ENCODE measurements around the gene DOP1A. TPM values are rescaled to one million over a fixed set of nuclear protein-coding genes. Genes with fewer than 3 reads are reported as not detected.

DOP1A gene
- total RNA-seq, 1 donor from 2014 or later: 29.5 TPM

DNA sequence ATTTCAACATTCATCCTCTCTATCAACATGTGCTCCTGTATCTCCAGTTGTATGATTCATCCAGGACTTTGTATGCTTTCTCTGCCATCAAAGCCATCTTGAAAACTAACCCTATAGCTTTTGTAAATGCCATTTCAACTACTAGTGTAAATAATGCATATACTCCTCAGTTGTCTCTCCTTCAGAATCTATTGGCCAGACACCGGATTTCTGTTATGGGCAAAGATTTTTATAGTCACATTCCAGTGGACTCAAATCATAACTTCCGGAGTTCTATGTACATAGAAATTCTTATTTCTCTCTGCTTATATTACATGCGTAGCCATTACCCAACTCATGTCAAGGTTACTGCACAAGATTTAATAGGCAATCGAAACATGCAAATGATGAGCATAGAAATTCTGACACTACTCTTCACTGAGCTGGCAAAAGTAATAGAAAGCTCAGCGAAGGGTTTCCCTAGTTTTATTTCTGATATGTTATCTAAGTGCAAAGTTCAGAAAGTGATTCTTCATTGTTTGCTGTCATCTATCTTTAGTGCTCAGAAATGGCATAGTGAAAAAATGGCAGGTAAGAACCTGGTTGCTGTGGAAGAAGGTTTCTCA, 70.7 kb downstream of the DOP1A start:
- FAIRE-seq (no peak), DNase-seq (ENCODE audit: low read depth) (peak; percentile 4)
- H3K4me3 ChIP-seq (ENCODE audit: low read depth, low read length): no peak overlapping the region
- TF ChIP-seq, protein P1, sequence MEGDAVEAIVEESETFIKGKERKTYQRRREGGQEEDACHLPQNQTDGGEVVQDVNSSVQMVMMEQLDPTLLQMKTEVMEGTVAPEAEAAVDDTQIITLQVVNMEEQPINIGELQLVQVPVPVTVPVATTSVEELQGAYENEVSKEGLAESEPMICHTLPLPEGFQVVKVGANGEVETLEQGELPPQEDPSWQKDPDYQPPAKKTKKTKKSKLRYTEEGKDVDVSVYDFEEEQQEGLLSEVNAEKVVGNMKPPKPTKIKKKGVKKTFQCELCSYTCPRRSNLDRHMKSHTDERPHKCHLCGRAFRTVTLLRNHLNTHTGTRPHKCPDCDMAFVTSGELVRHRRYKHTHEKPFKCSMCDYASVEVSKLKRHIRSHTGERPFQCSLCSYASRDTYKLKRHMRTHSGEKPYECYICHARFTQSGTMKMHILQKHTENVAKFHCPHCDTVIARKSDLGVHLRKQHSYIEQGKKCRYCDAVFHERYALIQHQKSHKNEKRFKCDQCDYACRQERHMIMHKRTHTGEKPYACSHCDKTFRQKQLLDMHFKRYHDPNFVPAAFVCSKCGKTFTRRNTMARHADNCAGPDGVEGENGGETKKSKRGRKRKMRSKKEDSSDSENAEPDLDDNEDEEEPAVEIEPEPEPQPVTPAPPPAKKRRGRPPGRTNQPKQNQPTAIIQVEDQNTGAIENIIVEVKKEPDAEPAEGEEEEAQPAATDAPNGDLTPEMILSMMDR (IDR thresholded peaks at IDR 0.05; ENCODE audit: insufficient read depth, low read length, severe bottlenecking): no peak
- H3K36me3 ChIP-seq (ENCODE audit: control insufficient read depth, insufficient read depth, low read length): peaks cover 5% of the 10 kb centered on the region
- H3K27me3 ChIP-seq (ENCODE audit: control insufficient read depth, insufficient read depth, low read length): no peaks in the 10 kb centered on the region

DNA sequence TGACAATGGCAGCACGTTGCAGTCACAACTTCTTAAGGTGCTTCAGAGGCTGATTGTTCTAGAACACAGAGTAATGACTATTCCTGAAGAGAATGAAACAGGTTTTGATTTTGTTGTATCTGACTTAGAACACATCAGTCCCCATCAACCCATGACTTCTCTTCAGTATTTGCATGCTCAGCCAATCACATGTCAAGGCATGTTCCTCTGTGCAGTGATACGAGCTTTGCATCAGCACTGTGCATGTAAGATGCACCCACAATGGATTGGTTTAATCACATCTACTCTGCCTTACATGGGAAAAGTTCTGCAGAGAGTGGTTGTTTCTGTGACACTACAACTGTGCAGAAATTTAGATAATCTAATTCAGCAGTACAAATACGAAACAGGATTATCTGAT, 71.3 kb downstream of the DOP1A start:
- FAIRE-seq: no peak
- DNase-seq (ENCODE audit: low read depth): peak; percentile 72

DNA sequence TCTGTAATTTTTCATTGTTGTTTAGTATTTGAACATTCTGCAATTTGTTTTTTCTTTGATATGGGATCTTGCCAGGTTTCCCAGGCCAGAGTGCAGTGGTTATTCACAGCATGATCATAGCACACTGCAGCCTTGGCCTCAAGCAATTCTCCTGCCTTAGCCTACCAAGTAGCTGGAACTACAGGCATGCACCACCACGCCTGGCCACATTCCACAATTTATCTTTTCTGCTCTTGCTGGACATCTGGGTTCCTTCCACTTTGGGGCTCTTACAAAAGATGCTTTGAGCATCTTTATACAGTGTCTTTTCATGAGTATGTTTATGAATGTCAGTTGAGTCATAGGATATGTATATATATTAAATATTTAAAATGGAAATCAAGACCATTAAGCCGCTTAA, 83.6 kb downstream of the DOP1A start:
- TF ChIP-seq, protein P1 (IDR thresholded peaks at IDR 0.05; ENCODE audit: insufficient read depth, low read length, severe bottlenecking): no peak
- Histone ChIP-seq H3K27me3 (ENCODE audit: control insufficient read depth, insufficient read depth, low read length) (no peaks in the 10 kb centered on the region), H3K36me3 (ENCODE audit: control insufficient read depth, insufficient read depth, low read length) (peaks cover 4% of the 10 kb centered on the region), H3K4me3 (ENCODE audit: low read depth, low read length) (no peak overlapping the region)
- FAIRE-seq (no peak), DNase-seq (ENCODE audit: low read depth) (no peak)

More for the DNA sequence above, 71.3 kb downstream of the DOP1A start:
- no peak overlapping the region for H3K4me3 ChIP-seq (ENCODE audit: low read depth, low read length)
- H3K27me3 ChIP-seq (ENCODE audit: control insufficient read depth, insufficient read depth, low read length): no peaks in the 10 kb centered on the region
- TF ChIP-seq, protein P1 (IDR thresholded peaks at IDR 0.05; ENCODE audit: insufficient read depth, low read length, severe bottlenecking): no peak
- peaks cover 5% of the 10 kb centered on the region for H3K36me3 ChIP-seq (ENCODE audit: control insufficient read depth, insufficient read depth, low read length)

GRCh38 chr6:83152913-83153312, 85.4 kb downstream of the DOP1A start:
- H3K4me3 ChIP-seq (ENCODE audit: low read depth, low read length): no peak overlapping the region
- no peak for DNase-seq (ENCODE audit: low read depth)
- no peaks in the 10 kb centered on the region for H3K27me3 ChIP-seq (ENCODE audit: control insufficient read depth, insufficient read depth, low read length)
- TF ChIP-seq, protein P1 (IDR thresholded peaks at IDR 0.05; ENCODE audit: insufficient read depth, low read length, severe bottlenecking): no peak
- no peak for FAIRE-seq
- peaks cover 4% of the 10 kb centered on the region for H3K36me3 ChIP-seq (ENCODE audit: control insufficient read depth, insufficient read depth, low read length)

GRCh38 chr6:83153883-83154521, 86.5 kb downstream of the DOP1A start:
- TF ChIP-seq, protein P1 (IDR thresholded peaks at IDR 0.05; ENCODE audit: insufficient read depth, low read length, severe bottlenecking): no peak
- no peak for DNase-seq (ENCODE audit: low read depth)
- Histone ChIP-seq H3K36me3 (ENCODE audit: control insufficient read depth, insufficient read depth, low read length) (peaks cover 5% of the 10 kb centered on the region), H3K27me3 (ENCODE audit: control insufficient read depth, insufficient read depth, low read length) (no peaks in the 10 kb centered on the region), H3K4me3 (ENCODE audit: low read depth, low read length) (no peak overlapping the region)
- no peak for FAIRE-seq

Data from bronchial epithelial cell (primary cell).